Uterus (tissue), 4 donors: ENCODE data around the gene ACTBL2. TPM values are rescaled to one million over a fixed set of nuclear protein-coding genes. Genes with fewer than 3 reads are reported as not detected.

Source experiments
- DNase-seq, 2 donors: peaks; one replicate each; pipeline ENCODE4 v3.0.0-alpha.2; 2019 to 2020
- H3K27ac ChIP-seq, 2 donors: fragments of 200-600 bp; sonication (generic); 1 replicate in 1 of 2; 2 replicates in 1 of 2; pipeline ENCODE4 v1.5.1; 2016 to 2018
- H3K27me3 ChIP-seq, 2 donors: fragments of 200-600 bp; sonication (generic); one replicate each; pipeline ENCODE4 v1.5.1; 2018 to 2019; ENCODE audit warnings: control low read depth in 1 of 2
- H3K36me3 ChIP-seq, 2 donors: fragments of 200-600 bp; sonication (generic); one replicate each; pipeline ENCODE4 v1.5.1; 2019; ENCODE audit warnings: control low read depth in 1 of 2
- H3K4me1 ChIP-seq, 2 donors: fragments of 200-600 bp; sonication (generic); one replicate each; pipeline ENCODE4 v1.5.1; 2018 to 2019; ENCODE audit warnings: control low read depth in 1 of 2
- H3K4me3 ChIP-seq, 2 donors: fragments of 200-600 bp; sonication (generic); 1 replicate in 1 of 2; 2 replicates in 1 of 2; pipeline ENCODE4 v1.5.1; 2018 to 2019; ENCODE audit warnings: mild to moderate bottlenecking in 1 of 2
- H3K9me3 ChIP-seq, 2 donors: fragments of 200-600 bp; sonication (generic); one replicate each; pipeline ENCODE4 v1.5.1; 2019; ENCODE audit warnings: control low read depth in 1 of 2
- CTCF ChIP-seq, 4 experiments: fragments of 200-600 bp in 2 of 4; fragments of 450-650 bp in 2 of 4; sonication (generic) in 2 of 4; IDR thresholded peaks; one replicate each; pipeline ENCODE4 v1.5.1; 2016 to 2019; ENCODE audit warnings: antibody characterized with exemption in 4 of 4, mild to moderate bottlenecking in 2 of 4, moderate library complexity in 1 of 4
- POLR2A ChIP-seq, 2 donors: fragments of 450-650 bp; IDR thresholded peaks; one replicate each; pipeline ENCODE4 v1.6.1; 2016; ENCODE audit warnings: antibody characterized with exemption in 2 of 2, mild to moderate bottlenecking in 1 of 2, moderate library complexity in 1 of 2
- intact Hi-C: fragments of 100-400 bp; cut with DNase I; formaldehyde crosslinking; loops from one replicate; pipeline ENCODE4 v1.15.1; 2023; ENCODE audit warnings: low total_unique reads
- total RNA-seq, 4 donors: library from RNA; depleted of rRNA in 3 of 4; stranded (reverse); fragments of >200 nt in 3 of 4; gene quantifications; one replicate each; pipeline versions ENCODE4 v1.1.0 to v1.2.4, GENCODE V29; 2014 to 2023
- donor health status: DM: yes; HTN: yes; CAD: no.

ACTBL2 gene
- total RNA-seq, 4 donors from 2014 or later, result not detected

DNA sequence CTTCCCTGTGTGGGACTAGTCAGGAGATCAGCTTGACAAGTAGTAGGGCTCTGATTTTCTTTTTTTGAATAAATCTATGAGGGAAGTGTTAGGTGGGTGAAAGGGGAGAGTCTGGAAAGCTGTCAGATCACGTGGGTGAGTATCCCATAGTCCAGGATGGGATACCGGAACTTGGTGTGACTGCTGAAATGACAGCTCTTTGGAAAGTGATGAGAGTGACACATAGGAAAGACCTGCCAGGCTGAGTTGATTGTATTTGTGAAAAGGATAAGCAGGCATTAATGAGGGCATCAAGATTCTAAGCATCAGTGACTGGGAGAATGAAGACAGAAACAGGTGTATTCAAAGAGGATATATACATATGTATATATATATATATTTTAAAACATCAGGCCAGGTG, 35.6 kb downstream of the ACTBL2 start:
- TF ChIP-seq POLR2A (IDR thresholded peaks at IDR 0.05), result no peak
- TF ChIP-seq CTCF (IDR thresholded peaks at IDR 0.05), result no peak

DNA sequence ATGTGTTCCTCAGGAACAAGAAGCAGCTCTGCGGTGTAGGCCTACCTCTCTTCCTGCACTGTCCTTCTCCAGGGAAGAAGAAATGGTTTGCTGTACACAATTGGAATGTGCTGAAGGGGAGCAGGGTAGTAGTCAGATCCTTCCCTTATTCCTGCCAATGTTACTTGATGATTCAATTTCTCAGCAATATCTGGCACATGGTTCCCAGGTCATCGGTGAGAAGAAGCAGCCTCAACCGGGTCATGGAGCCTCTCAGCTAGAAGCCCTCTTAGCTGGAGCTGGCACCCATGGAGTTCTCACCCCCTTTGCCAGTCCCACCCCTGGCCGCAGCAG, 36.9 kb downstream of the ACTBL2 start:
- intact Hi-C loops, result no loop called here
- H3K9me3 ChIP-seq, result no peaks in the 10 kb centered on the region
- no peak for DNase-seq
- H3K4me1 ChIP-seq, result no peaks in the 10 kb centered on the region
- no peaks in the 10 kb centered on the region for H3K36me3 ChIP-seq
- H3K27me3 ChIP-seq, result no peaks in the 10 kb centered on the region
- no peak overlapping the region for H3K4me3 ChIP-seq
- TF ChIP-seq POLR2A (IDR thresholded peaks at IDR 0.05), result no peak
- no peak for TF ChIP-seq CTCF (IDR thresholded peaks at IDR 0.05)
- peak overlapping the region in 1 of 2 donors; percentile 60 for H3K27ac ChIP-seq

More for the DNA sequence above, 35.6 kb downstream of the ACTBL2 start:
- Histone ChIP-seq H3K36me3 (no peaks in the 10 kb centered on the region), H3K4me1 (peaks cover 0 to 3% of the 10 kb centered on the region in 2 donors), H3K27me3 (no peaks in the 10 kb centered on the region), H3K4me3 (no peak overlapping the region), H3K9me3 (no peaks in the 10 kb centered on the region), H3K27ac (no peak overlapping the region)
- intact Hi-C loops, result no loop called here
- no peak for DNase-seq

- DNase-seq, result no peak
- H3K4me3 ChIP-seq, result no peak overlapping the region
- peak overlapping the region in 1 of 2 donors; percentile 60 for H3K27ac ChIP-seq
- intact Hi-C loops, result no loop called here
- TF ChIP-seq CTCF (IDR thresholded peaks at IDR 0.05), result no peak
- TF ChIP-seq POLR2A (IDR thresholded peaks at IDR 0.05), result no peak
- H3K27me3 ChIP-seq, result no peaks in the 10 kb centered on the region
- H3K9me3 ChIP-seq, result no peaks in the 10 kb centered on the region
- no peaks in the 10 kb centered on the region for H3K4me1 ChIP-seq
- H3K36me3 ChIP-seq, result no peaks in the 10 kb centered on the region
Observed at GRCh38 chr5:57445006-57445704, 37.5 kb downstream of the ACTBL2 start.

DNA sequence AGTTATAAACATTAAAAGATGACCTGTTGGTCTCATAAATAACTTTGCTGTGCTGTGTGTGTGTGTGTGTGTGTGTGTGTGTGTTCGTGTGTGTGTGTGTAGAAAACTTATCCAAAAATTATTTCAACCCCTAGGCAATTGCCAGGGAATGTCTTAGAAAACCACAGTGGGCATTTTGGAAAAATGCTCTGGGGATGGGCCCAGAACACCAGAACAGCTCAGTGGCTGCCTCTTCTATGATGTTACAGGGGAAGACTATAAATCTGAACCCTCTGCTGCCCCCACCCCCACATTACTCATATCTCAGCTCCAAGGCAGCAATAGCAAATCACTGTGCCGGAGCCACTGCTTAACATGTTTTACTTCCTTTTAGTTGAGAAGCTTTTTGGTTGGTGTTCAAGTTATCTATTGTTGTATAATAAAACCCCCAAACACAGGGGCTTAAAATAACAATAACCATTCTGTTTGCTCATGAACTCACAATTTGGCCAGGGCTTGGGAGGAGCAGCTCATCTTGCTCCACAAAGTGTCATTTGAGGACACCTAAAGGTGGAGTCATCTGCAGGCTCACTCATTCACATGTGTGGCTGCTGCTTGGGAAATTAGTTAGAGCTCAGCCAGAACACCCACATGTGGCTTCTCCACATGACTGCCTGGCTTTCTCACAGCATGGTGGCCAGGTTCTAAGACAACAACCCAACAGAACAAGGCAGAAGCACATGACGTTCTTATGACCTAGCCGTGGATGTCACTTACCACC, 40.4 kb downstream of the ACTBL2 start:
- no peak overlapping the region for H3K4me3 ChIP-seq
- intact Hi-C loops, result no loop called here
- no peak for DNase-seq
- TF ChIP-seq POLR2A (IDR thresholded peaks at IDR 0.05) (no peak), CTCF (IDR thresholded peaks at IDR 0.05) (no peak)
- no peaks in the 10 kb centered on the region for H3K9me3 ChIP-seq
- H3K27me3 ChIP-seq, result no peaks in the 10 kb centered on the region
- H3K36me3 ChIP-seq, result no peaks in the 10 kb centered on the region
- H3K27ac ChIP-seq, result peak overlapping the region in 1 of 2 donors; percentile 1
- no peaks in the 10 kb centered on the region for H3K4me1 ChIP-seq

- Histone ChIP-seq H3K4me1 (no peaks in the 10 kb centered on the region), H3K27me3 (no peaks in the 10 kb centered on the region), H3K27ac (peak overlapping the region in 1 of 2 donors; percentile 1), H3K4me3 (no peak overlapping the region), H3K36me3 (no peaks in the 10 kb centered on the region), H3K9me3 (no peaks in the 10 kb centered on the region)
- intact Hi-C loops, result no loop called here
- DNase-seq, result no peak
- TF ChIP-seq POLR2A (IDR thresholded peaks at IDR 0.05), result no peak
- TF ChIP-seq CTCF (IDR thresholded peaks at IDR 0.05), result no peak
Observed at GRCh38 chr5:57441557-57441956, 41.1 kb downstream of the ACTBL2 start.
